ENCODE measurements around the gene CSNK1A1. TPM values are rescaled to one million over a fixed set of nuclear protein-coding genes. Genes with fewer than 3 reads are reported as not detected.
A peak's percentile ranks its signal among the peaks of the same experiment; 100 is the strongest.
"Not testable (repeated sequence)": the region's sequence is repeated elsewhere in the genome, so short reads cannot be mapped to it uniquely, and the experiment has no call there.

CSNK1A1 gene
- total RNA-seq, 1 donor from 2014 or later: 253 TPM

DNA sequence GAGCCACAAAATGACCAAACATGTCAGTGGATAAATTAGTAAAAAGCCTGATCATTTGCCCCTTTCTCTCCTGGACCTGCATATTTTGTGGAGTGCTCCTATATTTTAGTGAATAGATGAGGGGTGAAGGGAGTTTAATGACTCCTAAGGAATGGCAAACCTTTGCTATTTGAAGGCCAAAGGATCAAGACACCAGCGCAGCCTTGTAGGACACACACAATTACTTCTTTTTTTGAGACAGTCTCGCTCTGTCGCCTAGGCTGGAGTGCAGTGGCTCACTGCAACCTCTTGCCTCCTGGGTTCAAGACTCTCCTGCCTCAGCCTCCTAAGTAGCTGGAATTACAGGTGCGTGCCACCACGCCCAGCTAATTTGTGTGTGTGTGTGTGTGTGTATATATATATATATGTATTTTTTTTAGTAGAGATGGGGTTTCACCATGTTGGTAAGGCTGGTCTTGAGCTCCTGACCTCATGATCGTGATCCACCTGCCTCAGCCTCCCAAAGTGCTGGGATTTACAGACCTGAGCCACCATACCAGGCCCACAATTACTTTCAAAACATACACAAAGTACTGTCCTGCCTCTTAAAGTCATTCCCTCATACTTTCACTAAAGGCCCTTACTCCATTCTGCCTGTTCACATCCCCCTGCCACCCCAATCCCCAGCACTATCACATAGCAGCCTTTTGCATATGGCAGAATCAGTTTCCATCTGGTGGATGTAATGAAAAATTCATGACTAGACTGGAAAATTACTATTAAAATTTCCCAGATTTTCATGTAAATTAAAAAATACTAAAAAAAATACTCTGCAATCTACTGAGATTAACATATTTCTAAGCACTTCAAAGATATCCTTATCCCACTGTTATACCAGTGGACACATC, 60.4 kb downstream of the CSNK1A1 start:
- no peak for DNase-seq (ENCODE audit: low spot score)

DNA sequence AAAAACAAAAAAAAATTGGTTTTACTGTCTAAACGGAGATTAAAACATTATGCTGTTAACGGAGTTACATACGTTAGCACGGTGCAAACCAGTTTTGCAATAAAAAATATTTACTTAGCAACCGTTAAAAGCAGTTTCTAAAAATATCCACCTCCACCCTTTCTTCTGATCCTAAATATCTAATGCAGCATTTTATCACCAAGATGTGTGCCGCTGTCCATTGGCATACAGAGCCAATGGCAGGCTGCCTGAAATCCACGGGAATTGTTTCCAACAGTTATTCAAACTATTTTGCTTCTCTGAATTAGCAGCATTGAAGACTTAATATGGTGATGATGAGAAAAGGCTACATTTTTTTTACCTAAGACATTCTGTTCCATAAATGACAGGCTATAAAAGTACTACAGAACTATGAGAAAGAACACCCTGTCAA, 61.6 kb downstream of the CSNK1A1 start:
- no peak for DNase-seq (ENCODE audit: low spot score)

DNA sequence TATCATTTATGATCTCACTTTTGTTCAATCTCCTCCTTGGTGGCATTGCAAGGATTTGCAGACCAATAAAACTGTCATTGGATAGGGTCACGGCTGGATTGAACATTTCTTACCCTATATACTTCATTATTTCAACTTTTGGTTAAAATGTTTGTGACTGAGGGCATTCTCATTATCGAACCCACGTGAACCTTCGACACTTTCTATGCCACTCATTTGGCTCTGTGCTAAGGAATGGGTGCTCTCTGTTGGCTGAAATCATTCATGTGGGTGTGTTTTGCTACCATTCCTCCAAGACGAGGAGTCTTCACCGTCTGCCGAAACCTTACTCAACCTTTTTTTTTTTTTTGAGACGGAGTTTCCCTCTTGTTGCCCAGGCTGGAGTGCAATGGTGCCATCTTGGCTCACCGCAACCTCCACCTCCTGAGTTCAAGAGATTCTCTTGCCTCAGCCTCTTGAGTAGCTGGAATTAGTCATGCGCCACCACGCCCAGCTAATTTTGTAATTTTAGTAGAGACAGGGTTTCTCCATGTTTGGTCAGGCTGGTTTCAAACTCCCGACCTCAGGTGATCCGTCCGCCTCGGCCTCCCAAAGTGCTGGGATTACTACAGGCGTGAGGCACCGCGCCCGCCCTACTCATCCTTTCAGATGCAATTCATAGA, 62.5 kb downstream of the CSNK1A1 start:
- DNase-seq (ENCODE audit: low spot score): peak; percentile 3

DNA sequence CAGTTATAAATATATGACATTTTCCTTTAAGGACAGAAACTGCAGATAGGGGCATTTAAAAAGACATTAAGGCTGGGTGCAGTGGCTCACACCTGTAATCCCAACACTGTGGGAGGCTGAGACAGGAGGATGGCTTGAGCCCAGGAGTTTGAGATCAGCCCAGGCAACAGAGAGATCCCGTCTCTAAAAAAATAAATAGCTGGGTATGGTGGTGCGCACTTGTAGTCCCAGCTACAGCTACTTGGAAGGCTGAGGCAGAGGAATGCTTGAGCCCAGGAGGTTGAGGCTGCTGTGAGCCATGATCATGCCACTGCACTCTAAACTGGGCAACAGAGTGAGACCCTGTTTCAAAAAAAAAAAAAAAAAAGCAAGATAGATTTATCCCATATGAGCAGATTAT, 63.6 kb downstream of the CSNK1A1 start:
- DNase-seq (ENCODE audit: low spot score): peak; percentile 5

DNA sequence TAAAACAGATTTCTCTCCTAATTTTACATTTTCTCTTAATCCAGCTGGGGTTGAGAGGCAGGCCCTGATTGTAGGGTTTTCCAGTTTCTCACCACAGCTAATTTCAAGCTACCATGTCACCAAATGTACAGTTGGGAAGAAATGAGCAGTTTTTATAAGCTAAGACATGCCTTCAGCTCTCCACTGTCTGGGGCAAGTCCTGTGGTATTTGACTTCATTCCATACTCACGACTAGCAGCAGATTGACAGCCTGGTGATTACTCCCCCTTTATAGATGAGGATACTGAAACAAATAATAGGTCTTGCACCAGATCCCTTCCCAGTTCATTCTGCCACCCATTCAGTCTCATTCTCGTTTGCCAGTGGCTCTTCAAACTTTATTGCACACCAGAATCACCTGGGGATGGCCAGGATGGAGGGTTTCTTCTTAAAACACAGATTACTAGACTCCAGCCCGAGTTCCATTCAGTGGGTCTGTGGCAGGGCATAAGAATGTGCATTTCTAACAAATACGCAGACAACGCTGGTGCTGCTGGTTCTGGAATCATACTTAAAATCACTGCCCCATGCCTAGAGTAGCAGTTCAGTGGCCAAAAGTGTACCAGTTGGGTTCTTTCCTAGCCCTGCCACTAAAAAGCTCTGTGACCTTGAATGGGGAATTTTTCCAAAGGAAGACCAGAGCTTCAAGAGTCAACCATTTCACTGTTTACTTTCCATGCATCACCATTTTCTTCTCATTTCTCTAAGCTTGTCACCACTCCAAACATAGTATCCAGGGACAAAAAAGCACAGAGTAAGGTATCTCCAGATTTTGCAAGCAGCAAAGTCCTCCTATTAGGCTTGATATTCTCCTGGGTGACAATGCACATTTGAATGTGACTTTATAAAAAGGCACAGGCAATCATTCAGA, 64.3 kb downstream of the CSNK1A1 start:
- DNase-seq (ENCODE audit: low spot score): no peak

DNA sequence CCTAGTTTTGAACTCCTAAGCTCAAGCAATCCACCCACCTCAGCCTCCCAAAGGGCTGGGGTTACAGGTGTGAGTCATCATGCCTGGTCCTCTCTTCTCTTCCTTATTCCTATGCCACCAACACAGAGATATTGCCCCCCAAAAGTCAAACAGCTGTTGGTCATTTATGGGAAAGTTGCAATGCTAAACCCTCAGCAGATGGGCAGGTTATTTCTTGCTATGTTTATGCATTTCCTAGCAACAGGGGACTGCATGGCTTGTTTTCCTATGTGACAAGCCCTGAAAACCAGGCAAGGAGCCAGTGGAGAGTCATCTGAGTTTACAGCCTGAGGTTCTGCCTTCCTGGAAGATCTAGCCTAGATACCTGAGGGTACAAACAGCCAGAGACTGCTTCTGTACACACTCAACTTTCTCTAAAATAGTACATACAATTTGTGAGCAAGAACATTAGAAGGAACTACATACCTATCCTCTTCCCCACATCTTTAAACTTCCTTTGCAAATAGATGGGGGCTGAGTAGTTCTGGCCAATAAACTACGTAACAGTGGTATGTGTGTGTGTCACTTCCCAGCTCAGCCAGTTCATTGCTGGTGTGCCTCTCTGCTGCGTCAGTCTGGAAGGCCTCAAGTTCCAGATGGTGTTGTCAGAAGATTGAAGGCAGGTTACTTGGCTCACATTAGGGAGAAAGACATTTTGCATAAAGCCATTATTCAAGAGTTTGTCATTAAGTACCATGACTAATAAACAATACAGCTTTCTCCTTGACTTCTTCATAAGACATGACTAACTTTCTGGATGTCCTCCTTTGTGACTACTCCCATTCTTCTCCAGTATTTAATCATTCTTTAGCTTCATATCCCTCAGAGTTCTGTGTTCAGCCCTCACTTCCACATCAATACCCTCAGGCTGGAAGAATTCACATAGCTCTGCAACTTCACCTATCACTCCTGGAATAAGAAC, 65.3 kb downstream of the CSNK1A1 start:
- peak; percentile 90 for DNase-seq (ENCODE audit: low spot score)

DNA sequence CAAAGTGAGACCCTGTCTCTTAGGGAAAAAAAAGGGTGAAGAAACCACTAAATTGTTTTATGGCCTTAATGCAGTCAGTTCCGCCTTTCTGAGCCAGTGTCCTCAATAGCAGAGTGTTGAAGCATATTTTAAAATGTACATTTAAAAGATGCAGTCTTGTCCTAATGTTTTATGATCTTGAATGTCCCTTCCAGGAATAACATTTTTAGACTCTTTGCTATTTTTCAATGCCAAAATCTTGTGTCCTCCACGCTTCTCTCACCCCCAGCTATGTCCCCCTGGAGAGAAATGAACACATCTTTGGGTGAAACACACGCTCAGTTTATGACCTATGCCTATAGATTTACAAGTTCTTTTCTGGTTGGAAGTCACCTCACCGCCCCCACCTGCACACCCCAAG, 69.8 kb downstream of the CSNK1A1 start:
- no peak for DNase-seq (ENCODE audit: low spot score)

DNA sequence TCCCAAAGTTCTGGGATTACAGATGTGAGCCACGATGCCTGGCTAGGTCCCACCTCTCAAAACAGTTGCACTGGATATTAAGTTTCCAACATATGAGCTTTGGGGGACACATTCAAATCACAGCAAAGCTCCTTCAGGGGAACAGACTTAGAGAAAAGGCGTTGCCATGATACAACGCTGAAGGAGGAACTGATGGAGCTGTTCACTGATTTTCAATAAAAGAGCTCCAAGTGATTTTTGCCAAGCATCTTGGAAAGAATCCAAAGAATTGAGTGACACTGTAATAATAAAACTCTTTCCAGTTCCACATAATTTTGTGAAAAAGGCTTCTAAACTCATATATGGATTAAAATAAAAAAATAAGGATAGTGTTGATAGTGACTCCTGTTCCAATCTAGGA, 72.5 kb downstream of the CSNK1A1 start:
- no peak for DNase-seq (ENCODE audit: low spot score)

DNA sequence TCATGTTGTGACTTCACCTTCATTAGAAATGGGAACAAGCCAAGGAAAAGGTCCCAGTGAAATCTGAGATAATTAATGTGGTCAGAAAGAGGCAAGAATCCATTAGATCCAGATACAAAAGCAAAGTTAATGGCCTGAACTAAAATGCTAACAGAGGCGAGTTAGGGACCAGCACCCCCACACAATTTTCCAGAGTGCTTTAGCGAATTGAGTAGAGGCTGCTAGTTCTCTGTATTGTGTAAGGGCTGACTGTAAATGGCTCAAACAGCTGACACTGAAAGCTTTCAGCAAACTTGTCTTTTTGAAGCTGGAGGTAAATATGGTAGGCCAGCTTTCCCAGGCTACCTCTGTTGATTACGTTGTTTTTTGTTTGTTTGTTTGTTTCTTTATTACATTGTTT, 75.5 kb downstream of the CSNK1A1 start:
- DNase-seq (ENCODE audit: low spot score): no peak

DNA sequence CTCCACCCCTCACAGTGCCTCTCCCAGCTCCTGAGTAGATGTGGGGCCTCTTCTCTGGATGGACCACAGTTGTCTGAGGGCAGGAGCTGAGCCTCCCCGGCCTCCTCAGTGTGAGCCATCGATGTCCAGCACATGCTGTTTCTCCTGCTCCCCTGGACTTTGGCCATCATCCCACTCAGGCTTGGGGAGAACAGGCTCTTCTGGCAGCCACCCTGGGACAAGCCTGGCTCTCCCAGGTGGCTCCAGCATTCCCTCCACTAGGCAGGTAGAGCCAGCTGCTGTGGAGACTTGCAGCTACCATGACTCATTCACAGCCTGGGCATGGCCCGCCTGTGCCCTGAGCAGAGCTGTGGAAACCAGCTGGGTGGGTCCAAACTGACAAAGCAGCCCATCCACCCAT, 77.0 kb downstream of the CSNK1A1 start:
- peak; percentile 74 for DNase-seq (ENCODE audit: low spot score)

DNA sequence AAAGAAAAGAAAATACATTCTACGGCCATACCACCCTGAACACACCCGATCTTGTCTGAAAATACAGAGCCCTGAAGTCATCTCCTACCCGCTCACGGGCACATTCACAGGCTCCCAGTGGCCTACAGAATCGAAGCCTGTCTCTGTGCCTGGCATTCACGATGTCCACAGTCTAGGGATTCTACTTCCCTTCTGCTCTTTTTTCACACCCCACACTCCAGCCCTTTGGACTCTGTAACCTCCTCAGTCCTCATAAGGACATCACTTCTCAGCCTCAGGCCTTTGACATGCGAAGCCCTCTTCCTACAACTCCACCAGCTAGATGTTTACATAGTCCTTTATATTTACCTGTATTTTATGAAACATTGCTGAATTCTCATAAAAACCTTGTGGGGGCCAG, 77.8 kb downstream of the CSNK1A1 start:
- no peak for DNase-seq (ENCODE audit: low spot score)

DNA sequence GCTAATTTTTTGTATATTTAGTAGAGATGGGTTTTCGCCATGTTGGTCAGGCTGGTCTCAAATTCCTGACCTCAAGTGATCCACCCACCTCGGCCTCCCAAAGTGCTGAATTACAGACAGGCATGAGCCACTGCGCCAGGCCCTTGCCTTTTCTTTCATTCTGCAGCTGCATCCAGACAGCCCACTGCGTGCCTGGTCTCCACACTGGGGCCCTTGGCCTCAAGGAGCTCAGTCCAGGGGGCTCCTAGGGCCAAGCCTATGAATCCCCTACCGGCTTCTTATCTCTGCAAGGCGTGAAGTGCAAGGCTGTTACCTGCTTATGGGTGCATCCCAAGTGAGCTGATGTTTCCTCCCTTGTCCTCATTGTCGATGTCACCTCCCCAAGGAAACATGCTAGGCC, 78.8 kb downstream of the CSNK1A1 start:
- DNase-seq (ENCODE audit: low spot score): no peak

DNA sequence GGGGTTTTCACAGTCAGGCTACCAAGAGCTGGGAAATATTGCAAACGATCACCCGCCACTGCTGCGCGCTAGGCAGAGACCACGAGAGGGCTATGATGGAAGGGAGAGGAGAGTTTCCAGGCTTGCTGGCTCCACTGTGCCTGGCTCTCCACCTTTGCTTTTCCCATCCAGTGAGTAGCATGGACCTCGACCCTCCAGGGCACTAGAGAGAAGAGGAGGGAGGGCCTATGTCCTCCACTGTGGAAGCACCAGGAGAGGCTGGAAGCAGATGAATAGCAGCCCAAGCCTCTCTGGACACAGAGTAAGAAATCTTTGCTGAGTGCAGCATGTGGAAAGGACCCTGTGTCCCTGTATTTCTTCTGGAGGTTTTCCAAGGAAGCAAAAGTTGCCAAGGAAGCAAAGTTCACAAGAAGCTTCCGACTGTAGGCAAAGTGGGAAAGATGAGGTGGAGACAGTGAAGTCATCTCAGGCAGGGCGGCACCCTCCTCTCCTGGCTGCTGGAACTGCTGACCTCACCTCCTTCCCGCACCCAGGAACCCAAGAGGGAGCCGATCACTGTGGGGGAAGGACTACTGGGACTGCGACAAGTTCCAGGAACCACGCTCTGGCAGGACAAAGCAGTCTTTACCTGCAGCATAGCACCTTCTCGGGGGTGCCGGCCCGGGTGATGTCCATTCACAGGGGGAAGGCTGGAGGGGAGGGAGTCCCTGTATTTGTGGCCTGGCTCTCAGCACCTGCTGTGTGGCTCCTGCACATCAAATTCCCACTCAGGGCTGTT, 79.6 kb downstream of the CSNK1A1 start:
- peak; percentile 82 for DNase-seq (ENCODE audit: low spot score)

DNA sequence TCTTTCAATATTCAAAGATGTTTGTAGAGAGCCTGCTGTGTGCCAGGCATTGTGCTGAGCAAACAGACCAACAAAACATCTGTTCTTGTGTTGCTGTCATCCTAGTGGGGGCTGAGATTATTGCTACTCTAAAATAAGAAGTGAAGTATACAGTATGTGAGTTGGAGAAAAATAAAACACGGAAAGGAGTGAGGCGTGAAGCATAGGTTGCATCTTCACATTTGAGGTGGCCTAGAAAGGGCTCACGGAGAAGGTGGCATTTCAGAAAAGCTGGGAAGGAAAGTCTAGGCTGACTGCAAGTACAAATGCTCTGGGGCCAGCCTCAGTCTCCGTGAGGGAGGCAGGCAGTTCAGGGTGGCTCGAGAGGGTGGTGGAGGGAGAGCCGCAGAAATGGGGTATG, 80.3 kb downstream of the CSNK1A1 start:
- DNase-seq (ENCODE audit: low spot score): no peak

DNA sequence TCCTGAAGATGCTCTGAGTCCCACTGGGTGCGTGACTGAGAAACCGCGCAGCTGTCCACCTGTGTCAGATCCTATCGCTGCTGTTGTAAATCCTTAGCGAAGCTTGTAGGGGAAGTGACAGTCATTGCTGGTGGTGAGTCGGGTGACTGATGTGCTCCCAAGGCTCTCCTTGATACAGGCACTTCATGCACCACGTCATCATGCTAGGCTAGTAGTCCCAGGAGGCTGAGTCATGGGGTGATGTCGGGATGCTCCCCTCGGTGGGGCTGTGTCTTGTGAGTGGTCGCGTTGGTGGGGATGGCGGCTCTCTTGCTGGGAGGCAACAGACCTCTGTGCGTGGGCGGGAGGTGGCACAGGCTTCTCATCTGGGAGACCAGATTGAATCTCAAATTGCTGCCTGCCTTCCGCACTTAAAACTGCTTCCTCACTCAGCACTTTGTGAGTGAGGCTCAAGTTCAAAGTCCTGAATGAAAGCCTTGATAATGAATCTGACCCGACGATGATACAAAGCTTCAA, 84.7 kb downstream of the CSNK1A1 start:
- no peak for DNase-seq (ENCODE audit: low spot score)

DNA sequence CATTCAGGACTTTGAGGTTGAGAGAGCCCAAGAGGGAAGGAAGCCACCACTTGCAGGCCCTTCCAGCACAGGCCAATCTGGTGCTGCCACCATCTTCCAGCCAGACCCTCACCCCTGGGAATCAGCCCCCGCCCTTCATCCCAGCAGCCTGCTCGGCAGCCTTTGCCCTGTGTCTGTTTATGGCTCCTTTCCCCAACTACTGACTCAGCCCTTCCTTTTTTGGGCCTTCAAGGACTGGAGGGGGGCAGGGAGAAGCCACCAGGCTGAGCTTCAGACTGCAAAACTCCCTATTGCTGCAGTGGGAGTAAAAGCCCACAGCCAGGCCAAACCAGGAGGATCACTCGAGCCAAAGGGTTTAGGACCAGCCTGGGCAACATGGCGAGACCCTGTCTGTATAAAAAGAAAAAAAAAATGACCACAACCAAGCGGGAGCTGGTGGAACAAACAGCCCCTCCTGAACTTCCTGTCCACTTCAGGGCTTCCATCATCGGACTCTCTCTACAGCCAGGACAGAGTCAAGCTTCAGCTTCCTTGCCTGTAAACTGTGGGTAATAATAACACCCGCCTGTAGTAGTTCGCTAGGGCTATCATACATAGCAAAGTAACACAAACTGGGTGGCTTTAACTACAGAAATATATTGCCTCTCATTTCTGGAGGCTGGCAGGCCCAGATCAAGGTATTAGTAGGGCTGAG, 86.3 kb downstream of the CSNK1A1 start:
- DNase-seq (ENCODE audit: low spot score): no peak

DNA sequence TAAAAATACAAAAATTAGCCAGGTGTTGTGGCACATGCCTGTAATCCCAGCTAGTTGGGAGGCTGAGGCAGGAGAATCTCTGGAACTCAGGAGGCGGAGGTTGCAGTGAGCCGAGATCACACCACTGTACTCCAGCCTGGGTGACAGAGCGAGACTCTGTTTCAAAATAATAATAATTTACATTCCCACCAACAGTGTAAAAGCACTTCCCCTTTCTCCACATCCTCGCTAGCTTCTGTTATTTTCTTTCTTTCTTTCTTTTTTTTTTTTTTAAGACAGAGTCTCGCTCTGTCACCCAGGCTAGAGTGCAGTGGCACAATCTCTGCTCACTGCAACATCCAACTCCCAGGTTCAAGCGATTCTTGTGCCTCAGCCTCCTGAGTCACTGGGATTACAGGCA, 89.3 kb downstream of the CSNK1A1 start:
- DNase-seq (ENCODE audit: low spot score): not testable (repeated sequence)

DNA sequence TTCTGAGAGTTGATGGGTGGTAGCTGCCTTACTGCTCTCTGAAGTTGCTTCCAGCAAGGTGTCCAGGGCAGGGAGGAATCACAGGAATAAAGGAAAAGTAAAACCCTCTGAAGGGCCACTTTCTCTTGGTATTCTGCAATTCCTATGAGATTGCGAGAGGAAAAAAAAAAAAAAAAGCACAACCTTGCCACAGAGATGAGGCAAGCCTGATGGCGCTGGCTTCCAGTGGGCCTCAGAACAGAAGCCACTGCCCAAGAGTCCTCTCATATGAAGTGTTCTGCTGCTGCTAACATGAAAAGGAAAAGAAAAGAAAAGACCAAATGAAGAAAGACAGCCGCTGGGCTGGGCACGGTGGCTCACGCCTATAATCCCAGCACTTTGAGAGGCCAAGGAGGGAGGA, 91.3 kb downstream of the CSNK1A1 start:
- no peak for DNase-seq (ENCODE audit: low spot score)

DNA sequence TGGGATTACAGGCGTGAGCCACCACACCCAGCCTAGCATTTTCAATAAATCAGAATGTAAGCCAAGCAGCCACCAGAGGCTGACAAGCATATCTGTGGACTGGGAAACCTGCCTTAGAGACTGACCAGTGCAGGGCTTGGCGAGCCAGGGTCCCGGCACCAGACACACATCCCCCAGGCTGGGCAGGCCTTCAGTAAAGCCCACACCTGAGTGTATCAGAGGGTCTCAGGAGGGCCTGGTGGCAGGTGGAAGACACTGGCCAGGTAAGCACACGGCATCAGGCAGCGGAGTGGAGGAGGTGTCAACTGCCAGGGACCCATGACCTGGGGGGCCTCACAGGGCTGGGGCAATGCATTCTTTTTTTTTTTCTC, 93.9 kb downstream of the CSNK1A1 start:
- no peak for DNase-seq (ENCODE audit: low spot score)

Data from mucosa of gallbladder (tissue), 1 donor.